ENCODE data around the gene HFM1.
"Not testable (repeated sequence)": the region's sequence is repeated elsewhere in the genome, so short reads cannot be mapped to it uniquely, and the experiment has no call there.

HFM1 gene

GRCh38 chr1:91345395-91346005 is 59.1 kb downstream of the HFM1 start:
- DNase-seq: no peak

GRCh38 chr1:91338501-91338900 is 66.1 kb downstream of the HFM1 start:
- no peak for DNase-seq

- no peak for DNase-seq
Measured at GRCh38 chr1:91335603-91336002, 69.0 kb downstream of the HFM1 start.

GRCh38 chr1:91334856-91335255 is 69.8 kb downstream of the HFM1 start:
- no peak for DNase-seq

GRCh38 chr1:91325456-91325855 is 79.2 kb downstream of the HFM1 start:
- no peak for DNase-seq

- DNase-seq: no peak
Measured at GRCh38 chr1:91314643-91315042, 90.0 kb downstream of the HFM1 start.

GRCh38 chr1:91311672-91312071 is 93.0 kb downstream of the HFM1 start:
- no peak for DNase-seq

GRCh38 chr1:91308544-91308943 is 96.1 kb downstream of the HFM1 start:
- no peak for DNase-seq

GRCh38 chr1:91307784-91308409 is 96.7 kb downstream of the HFM1 start:
- DNase-seq: no peak

GRCh38 chr1:91303165-91303564 is 101.5 kb downstream of the HFM1 start:
- no peak for DNase-seq

GRCh38 chr1:91288843-91289553 is 115.6 kb downstream of the HFM1 start:
- DNase-seq: not testable (repeated sequence)

GRCh38 chr1:91286962-91287317 is 117.7 kb downstream of the HFM1 start:
- not testable (repeated sequence) for DNase-seq

- not testable (repeated sequence) for DNase-seq
Measured at GRCh38 chr1:91286259-91286961, 118.2 kb downstream of the HFM1 start.

GRCh38 chr1:91283421-91283726 is 121.3 kb downstream of the HFM1 start:
- no peak for DNase-seq

- DNase-seq: peak; percentile 17
Measured at GRCh38 chr1:91282695-91283420, 121.8 kb downstream of the HFM1 start.

- DNase-seq: no peak
Measured at GRCh38 chr1:91281782-91282181, 122.9 kb downstream of the HFM1 start.

- DNase-seq: peak; percentile 1
Measured at GRCh38 chr1:91278754-91279153, 125.9 kb downstream of the HFM1 start.

- no peak for DNase-seq
Measured at GRCh38 chr1:91273875-91274274, 130.8 kb downstream of the HFM1 start.

GRCh38 chr1:91261655-91262054 is 143.0 kb downstream of the HFM1 start:
- no peak for DNase-seq

- no peak for DNase-seq
Measured at GRCh38 chr1:91245435-91245834, 159.2 kb downstream of the HFM1 start.

GRCh38 chr1:91244737-91245136 is 159.9 kb downstream of the HFM1 start:
- no peak for DNase-seq

GRCh38 chr1:91243171-91243570 is 161.5 kb downstream of the HFM1 start:
- no peak for DNase-seq

GRCh38 chr1:91234181-91234580 is 170.5 kb downstream of the HFM1 start:
- no peak for DNase-seq
